Activated CD4-positive, alpha-beta T cell treated with anti-CD3 and anti-CD28 coated beads for 4 hours (primary cell): ENCODE measurements around the gene BANF1.

Experiments used
- DNase-seq, 2 donors: peaks; one replicate each; pipeline ENCODE4 v3.0.0-alpha.2; 2020

Gene BANF1

GRCh38 chr11:66042227-66042995 lies 40.1 kb downstream of the BANF1 start:
- DNase-seq: no peak

- DNase-seq: no peak
These were observed 40.9 kb downstream of the BANF1 start for GRCh38 chr11:66042996-66043906.

GRCh38 chr11:66044757-66045156 lies 42.5 kb downstream of the BANF1 start:
- DNase-seq: peak; percentile 27 to 41

- DNase-seq: peak; percentile 84 to 87
These were observed 42.9 kb downstream of the BANF1 start for GRCh38 chr11:66045177-66045639.

GRCh38 chr11:66046901-66047300 lies 44.6 kb downstream of the BANF1 start:
- no peak for DNase-seq

- DNase-seq: no peak
These were observed 45.5 kb downstream of the BANF1 start for GRCh38 chr11:66047541-66048365.

- DNase-seq: no peak
These were observed 46.4 kb downstream of the BANF1 start, which contains the start of gene GAL3ST3 for GRCh38 chr11:66048547-66049323. Gene GAL3ST3 (minus strand): TSS chr11:66049161. CDS start chr11:66045415, 3,746 bp downstream.

GRCh38 chr11:66050581-66051231 lies 48.4 kb downstream of the BANF1 start:
- DNase-seq: no peak

GRCh38 chr11:66051371-66051765 lies 49.1 kb downstream of the BANF1 start:
- no peak for DNase-seq

- peak; percentile 93 to 95 for DNase-seq
These were observed 49.7 kb downstream of the BANF1 start, which contains the start of gene SF3B2 for GRCh38 chr11:66051766-66052663. Gene SF3B2 (plus strand): TSS chr11:66052364. CDS start chr11:66052385, 21 bp downstream.

GRCh38 chr11:66052664-66052982 lies 50.3 kb downstream of the BANF1 start:
- no peak for DNase-seq
